ENCODE results near the gene ADRM1. TPM values are rescaled to one million over a fixed set of nuclear protein-coding genes. Genes with fewer than 3 reads are reported as not detected.

The ADRM1 gene
- total RNA-seq, 1 experiment from 2014 or later = 263 TPM

- H3K4me1 ChIP-seq = no peaks in the 10 kb centered on the region
- Mint-ChIP-seq H3K36me3 (ENCODE audit: insufficient read depth, unreplicated experiment) (peaks cover 100% of the 10 kb centered on the region), H3K4me3 (ENCODE audit: unreplicated experiment) (no peak overlapping the region), H3K9me3 (ENCODE audit: unreplicated experiment) (no peaks in the 10 kb centered on the region), H3K4me1 (ENCODE audit: low read depth, unreplicated experiment) (no peaks in the 10 kb centered on the region), H3K27me3 (ENCODE audit: insufficient read depth, unreplicated experiment) (no peaks in the 10 kb centered on the region), H3K27ac (ENCODE audit: unreplicated experiment) (peak overlapping the region; percentile 71)
- no peak for DNase-seq
- ChIA-PET CTCF (interaction anchor here (0.7 to 1.1 kb wide), 2 partner anchors 13 to 67 kb away, joined by 3 to 5 read pairs; no protein-coding TSS in a partner anchor), POLR2A (no interaction called here)
- no peak overlapping the region for H3K4me3 ChIP-seq (ENCODE audit: low read depth, low read length)
- H3K27me3 ChIP-seq (replicated peaks; ENCODE audit: control insufficient read depth, insufficient read depth, low read length) = no peaks in the 10 kb centered on the region
- intact Hi-C loops (cut with micrococcal nuclease; ENCODE audit: unreplicated experiment) = no loop called here
- no TSS peak for BruUV-seq (replicated peaks)
- peaks cover 46% of the 10 kb centered on the region for H3K36me3 ChIP-seq (ENCODE audit: control insufficient read depth, insufficient read depth, low read length)
- TF ChIP-seq, protein P1, sequence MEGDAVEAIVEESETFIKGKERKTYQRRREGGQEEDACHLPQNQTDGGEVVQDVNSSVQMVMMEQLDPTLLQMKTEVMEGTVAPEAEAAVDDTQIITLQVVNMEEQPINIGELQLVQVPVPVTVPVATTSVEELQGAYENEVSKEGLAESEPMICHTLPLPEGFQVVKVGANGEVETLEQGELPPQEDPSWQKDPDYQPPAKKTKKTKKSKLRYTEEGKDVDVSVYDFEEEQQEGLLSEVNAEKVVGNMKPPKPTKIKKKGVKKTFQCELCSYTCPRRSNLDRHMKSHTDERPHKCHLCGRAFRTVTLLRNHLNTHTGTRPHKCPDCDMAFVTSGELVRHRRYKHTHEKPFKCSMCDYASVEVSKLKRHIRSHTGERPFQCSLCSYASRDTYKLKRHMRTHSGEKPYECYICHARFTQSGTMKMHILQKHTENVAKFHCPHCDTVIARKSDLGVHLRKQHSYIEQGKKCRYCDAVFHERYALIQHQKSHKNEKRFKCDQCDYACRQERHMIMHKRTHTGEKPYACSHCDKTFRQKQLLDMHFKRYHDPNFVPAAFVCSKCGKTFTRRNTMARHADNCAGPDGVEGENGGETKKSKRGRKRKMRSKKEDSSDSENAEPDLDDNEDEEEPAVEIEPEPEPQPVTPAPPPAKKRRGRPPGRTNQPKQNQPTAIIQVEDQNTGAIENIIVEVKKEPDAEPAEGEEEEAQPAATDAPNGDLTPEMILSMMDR (IDR thresholded peaks at IDR 0.05; ENCODE audit: insufficient read depth in 1 of 2, low read depth in 1 of 2, low read length in 1 of 2, severe bottlenecking in 1 of 2, unreplicated experiment in 1 of 2) = no peak
- peaks cover 15% of the 10 kb centered on the region for H3K9me3 ChIP-seq
These were observed 12.0 kb downstream of the ADRM1 start for GRCh38 chr20:62314711-62315302.

DNA sequence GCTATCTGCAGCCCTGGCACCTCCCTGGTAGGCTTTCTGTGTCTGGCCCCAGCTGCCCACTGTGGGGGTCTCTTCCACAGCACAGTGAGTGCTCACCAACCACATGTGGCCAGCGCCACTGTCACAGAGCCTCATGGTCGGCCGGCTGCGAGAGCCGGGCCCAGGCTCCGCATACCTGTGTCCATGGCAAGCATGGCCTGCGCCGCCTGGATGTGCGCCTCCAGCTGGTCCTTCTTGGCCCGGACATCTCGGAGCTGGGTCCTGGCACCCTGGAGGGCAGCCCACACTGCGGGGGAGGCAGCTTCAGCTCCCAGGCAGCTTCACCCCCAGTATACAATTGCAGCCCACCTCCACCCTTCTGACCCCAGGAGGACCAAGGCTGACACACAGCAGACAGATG, 13.0 kb downstream of the ADRM1 start:
- H3K27me3 ChIP-seq (replicated peaks; ENCODE audit: control insufficient read depth, insufficient read depth, low read length) = no peaks in the 10 kb centered on the region
- peaks cover 49% of the 10 kb centered on the region for H3K36me3 ChIP-seq (ENCODE audit: control insufficient read depth, insufficient read depth, low read length)
- no peaks in the 10 kb centered on the region for H3K4me1 Mint-ChIP-seq (ENCODE audit: low read depth, unreplicated experiment)
- BruUV-seq (replicated peaks) = no TSS peak
- peak overlapping the region; percentile 71 for H3K27ac Mint-ChIP-seq (ENCODE audit: unreplicated experiment)
- H3K4me3 ChIP-seq (ENCODE audit: low read depth, low read length) = no peak overlapping the region
- no peaks in the 10 kb centered on the region for H3K9me3 Mint-ChIP-seq (ENCODE audit: unreplicated experiment)
- intact Hi-C loops (cut with micrococcal nuclease; ENCODE audit: unreplicated experiment) = no loop called here
- H3K9me3 ChIP-seq = peaks cover 17% of the 10 kb centered on the region
- H3K4me1 ChIP-seq = no peaks in the 10 kb centered on the region
- H3K36me3 Mint-ChIP-seq (ENCODE audit: insufficient read depth, unreplicated experiment) = peaks cover 100% of the 10 kb centered on the region
- TF ChIP-seq, protein P1 (IDR thresholded peaks at IDR 0.05; ENCODE audit: insufficient read depth in 1 of 2, low read depth in 1 of 2, low read length in 1 of 2, severe bottlenecking in 1 of 2, unreplicated experiment in 1 of 2) = no peak
- H3K27me3 Mint-ChIP-seq (ENCODE audit: insufficient read depth, unreplicated experiment) = no peaks in the 10 kb centered on the region
- ChIA-PET POLR2A (interaction anchor here (0.6 kb wide), 1 partner anchor 41 kb away, joined by 3 read pairs; no protein-coding TSS in a partner anchor), CTCF (interaction anchor here (1.1 kb wide), 1 partner anchor 66 kb away, joined by 3 read pairs; no protein-coding TSS in a partner anchor)
- no peak for DNase-seq
- peak overlapping the region; percentile 31 for H3K4me3 Mint-ChIP-seq (ENCODE audit: unreplicated experiment)

- no peaks in the 10 kb centered on the region for H3K4me1 ChIP-seq
- H3K4me1 Mint-ChIP-seq (ENCODE audit: low read depth, unreplicated experiment) = no peaks in the 10 kb centered on the region
- H3K9me3 ChIP-seq = peaks cover 17% of the 10 kb centered on the region
- no peaks in the 10 kb centered on the region for H3K9me3 Mint-ChIP-seq (ENCODE audit: unreplicated experiment)
- intact Hi-C loops (cut with micrococcal nuclease; ENCODE audit: unreplicated experiment) = no loop called here
- no TSS peak for BruUV-seq (replicated peaks)
- no peaks in the 10 kb centered on the region for H3K27me3 ChIP-seq (replicated peaks; ENCODE audit: control insufficient read depth, insufficient read depth, low read length)
- TF ChIP-seq, protein P1 (IDR thresholded peaks at IDR 0.05; ENCODE audit: insufficient read depth in 1 of 2, low read depth in 1 of 2, low read length in 1 of 2, severe bottlenecking in 1 of 2, unreplicated experiment in 1 of 2) = no peak
- H3K4me3 Mint-ChIP-seq (ENCODE audit: unreplicated experiment) = peak overlapping the region; percentile 37
- no peaks in the 10 kb centered on the region for H3K27me3 Mint-ChIP-seq (ENCODE audit: insufficient read depth, unreplicated experiment)
- ChIA-PET POLR2A (no interaction called here), CTCF (no interaction called here)
- peaks cover 100% of the 10 kb centered on the region for H3K36me3 Mint-ChIP-seq (ENCODE audit: insufficient read depth, unreplicated experiment)
- no peak for DNase-seq
- H3K4me3 ChIP-seq (ENCODE audit: low read depth, low read length) = no peak overlapping the region
- H3K36me3 ChIP-seq (ENCODE audit: control insufficient read depth, insufficient read depth, low read length) = peaks cover 51% of the 10 kb centered on the region
- H3K27ac Mint-ChIP-seq (ENCODE audit: unreplicated experiment) = peak overlapping the region; percentile 71
These were observed 13.8 kb downstream of the ADRM1 start for GRCh38 chr20:62316331-62317166.
